Measurements from ENCODE around the gene SSNA1.

SSNA1 gene

DNA sequence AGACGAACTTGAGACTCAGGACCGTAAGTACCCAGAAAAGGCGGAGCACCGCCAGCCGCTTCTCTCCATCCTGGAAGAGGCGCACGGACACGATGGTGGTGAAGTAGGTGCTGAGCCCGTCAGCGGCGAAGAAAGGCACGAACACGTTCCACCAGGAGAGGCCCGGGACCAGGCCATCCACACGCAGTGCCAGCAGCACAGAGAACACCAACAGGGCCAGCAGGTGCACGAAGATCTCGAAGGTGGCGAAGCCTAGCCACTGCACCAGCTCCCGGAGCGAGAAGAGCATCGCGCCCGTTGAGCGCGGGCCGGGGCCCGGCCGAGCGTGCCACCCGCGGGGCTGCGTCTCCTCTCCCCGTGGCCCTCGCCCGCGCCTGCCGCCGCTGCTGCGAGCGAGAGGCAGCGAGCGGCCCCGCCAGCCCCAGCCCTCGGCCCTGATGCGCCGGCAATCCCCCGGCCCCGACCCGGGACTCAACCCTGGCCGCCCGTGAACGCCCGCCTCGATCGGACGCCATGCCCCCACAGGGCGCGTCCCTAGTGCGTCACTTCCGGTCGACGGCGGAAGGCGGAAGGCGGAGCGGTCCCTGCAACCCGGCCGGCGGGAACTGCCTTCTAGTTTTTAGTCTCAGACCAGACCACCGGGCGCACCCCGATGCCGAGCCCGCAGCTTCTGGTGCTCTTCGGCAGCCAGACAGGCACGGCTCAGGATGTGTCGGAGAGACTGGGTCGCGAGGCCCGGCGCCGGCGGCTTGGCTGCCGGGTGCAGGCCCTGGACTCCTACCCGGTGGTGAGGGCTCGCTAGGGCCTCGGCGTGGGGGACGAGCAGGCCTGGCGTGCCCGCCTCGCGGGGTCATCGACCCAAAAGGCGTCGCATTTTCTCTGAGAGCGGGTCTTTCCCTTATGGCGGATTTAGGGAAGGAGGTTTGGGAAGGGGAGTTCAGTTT is 16.9 kb downstream of the SSNA1 start, which contains the start of the genes NDOR1 and TMEM203:
TSS of gene NDOR1 (plus strand) at position 575 of the 944 bp plus-strand sequence. CDS start at position 653, 78 bp downstream.
TSS of gene TMEM203 (minus strand) at position 523 of the 944 bp plus-strand sequence. CDS start at position 289, 234 bp downstream.
- TF ChIP-seq, protein P1, sequence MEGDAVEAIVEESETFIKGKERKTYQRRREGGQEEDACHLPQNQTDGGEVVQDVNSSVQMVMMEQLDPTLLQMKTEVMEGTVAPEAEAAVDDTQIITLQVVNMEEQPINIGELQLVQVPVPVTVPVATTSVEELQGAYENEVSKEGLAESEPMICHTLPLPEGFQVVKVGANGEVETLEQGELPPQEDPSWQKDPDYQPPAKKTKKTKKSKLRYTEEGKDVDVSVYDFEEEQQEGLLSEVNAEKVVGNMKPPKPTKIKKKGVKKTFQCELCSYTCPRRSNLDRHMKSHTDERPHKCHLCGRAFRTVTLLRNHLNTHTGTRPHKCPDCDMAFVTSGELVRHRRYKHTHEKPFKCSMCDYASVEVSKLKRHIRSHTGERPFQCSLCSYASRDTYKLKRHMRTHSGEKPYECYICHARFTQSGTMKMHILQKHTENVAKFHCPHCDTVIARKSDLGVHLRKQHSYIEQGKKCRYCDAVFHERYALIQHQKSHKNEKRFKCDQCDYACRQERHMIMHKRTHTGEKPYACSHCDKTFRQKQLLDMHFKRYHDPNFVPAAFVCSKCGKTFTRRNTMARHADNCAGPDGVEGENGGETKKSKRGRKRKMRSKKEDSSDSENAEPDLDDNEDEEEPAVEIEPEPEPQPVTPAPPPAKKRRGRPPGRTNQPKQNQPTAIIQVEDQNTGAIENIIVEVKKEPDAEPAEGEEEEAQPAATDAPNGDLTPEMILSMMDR (IDR thresholded peaks at IDR 0.05): no peak

DNA sequence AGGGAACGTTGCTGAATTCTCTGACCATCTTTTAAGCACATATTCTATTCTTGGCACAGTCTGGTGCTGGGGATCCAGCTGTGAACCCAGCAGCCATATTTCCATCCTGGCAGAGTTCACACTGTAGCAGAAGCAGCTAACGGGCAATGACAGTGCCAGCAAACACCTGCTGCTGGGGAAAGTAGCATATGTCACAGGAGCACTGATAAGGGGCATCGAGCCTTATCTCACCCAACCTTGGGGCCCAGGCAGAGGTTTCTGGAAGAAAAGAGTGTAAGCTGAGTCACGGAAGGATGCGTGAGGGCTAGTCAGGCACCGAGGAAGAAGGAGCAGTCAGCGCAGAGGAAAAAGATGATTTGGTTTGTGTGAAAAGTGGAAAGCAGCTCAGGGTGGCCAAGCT is 18.1 kb downstream of the SSNA1 start:
- TF ChIP-seq, protein P1 (IDR thresholded peaks at IDR 0.05): no peak

DNA sequence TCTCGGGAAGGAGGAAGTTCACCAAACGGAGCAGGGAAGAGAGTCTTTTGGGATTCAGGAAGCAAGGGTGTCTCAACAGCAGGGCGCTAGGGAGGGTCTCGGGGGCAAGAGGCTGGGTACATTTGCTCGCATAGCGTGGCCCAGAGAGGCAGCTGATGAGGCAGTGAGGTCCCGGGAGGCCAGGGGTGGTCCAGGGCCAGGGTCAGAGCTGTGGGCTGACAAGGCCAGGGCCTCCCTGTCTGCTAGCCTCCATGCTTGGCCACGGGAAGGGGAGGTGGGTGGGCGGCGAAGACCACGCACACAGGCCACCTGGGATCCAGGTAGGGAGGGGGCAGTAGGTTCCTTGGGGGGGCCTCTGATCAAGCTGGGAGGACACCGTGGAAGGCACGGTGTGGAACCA is 23.1 kb downstream of the SSNA1 start:
- TF ChIP-seq, protein P1 (IDR thresholded peaks at IDR 0.05): no peak

DNA sequence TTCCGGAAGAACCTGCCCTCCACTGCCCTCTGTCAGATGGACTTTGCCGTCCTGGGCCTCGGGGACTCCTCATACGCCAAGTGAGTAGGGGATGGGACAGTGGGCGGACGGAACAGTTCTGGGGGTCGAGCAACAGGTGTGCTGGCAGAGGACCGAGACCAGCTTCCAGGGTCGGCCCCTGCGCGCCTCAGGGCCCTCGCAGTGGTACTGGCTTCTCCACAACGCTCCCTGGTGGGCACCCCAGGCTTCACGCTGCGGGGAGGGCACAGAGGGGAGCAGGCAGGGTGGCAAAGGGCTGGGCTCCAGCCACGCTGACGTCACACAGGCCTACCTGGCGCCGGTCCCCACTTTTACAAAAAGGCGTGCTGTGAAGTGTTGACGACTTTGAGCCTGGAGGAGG is 24.0 kb downstream of the SSNA1 start:
- TF ChIP-seq, protein P1 (IDR thresholded peaks at IDR 0.05): no peak

DNA sequence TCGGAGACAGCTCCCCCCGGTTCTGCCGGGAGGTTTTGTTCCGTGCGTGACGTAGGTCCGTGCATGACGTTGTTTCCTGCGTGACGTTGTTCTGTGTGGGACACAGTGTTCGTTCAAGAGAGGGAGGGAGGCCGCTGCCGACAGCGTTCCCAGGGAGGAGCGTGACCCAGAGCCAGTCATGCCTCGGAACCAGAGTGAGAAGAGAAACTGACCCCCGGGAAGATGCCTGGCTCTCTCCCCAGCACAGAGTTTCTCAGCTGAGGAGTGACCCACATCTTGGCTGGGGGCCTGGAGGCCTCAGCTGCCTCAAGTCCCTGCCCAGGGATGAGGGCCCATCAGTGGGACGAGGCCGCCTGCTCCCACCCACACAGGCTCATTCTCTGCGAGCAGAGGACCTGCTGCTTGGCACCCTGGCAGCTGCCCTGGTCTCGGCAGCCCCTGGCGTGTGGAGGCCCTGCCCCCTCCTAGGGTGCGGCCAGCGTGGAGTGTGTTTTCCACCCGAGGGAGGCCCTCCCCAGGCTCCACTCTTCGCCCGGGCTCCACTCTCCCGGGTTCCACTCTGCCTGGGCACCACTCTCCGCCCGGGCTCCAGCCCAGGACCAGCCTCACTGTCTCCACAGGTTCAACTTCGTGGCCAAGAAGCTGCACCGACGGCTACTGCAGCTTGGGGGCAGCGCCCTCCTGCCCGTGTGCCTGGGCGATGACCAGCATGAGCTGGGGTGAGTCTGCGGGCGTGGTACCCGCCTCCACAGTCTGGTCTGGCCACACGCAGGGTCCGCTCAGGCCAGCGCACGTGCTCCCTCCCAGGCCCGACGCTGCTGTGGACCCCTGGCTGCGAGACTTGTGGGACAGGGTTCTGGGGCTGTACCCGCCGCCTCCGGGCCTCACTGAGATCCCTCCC is 24.9 kb downstream of the SSNA1 start:
- TF ChIP-seq, protein P1 (IDR thresholded peaks at IDR 0.05): no peak

DNA sequence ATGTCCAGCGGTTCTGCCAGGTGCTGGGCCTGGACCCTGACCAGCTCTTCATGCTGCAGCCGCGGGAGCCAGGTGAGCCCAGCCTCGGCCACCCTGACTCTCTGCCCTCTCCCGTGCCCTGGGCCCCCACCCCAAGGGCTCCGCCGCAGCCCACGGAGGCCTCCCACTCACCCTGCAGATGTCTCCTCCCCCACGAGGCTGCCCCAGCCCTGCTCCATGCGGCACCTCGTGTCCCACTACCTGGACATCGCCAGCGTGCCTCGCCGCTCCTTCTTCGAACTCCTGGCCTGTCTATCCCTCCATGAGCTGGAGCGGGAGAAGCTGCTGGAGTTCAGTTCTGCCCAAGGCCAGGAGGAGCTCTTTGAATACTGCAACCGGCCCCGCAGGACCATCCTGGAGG is 26.1 kb downstream of the SSNA1 start:
- TF ChIP-seq, protein P1 (IDR thresholded peaks at IDR 0.05): no peak
